GM12865 (cell line): Measurements from ENCODE around the gene DAZAP1.

Experiments used
- DNase-seq: peaks from one replicate; pipeline ENCODE4 v3.0.0; 2010; ENCODE audit warnings: low read depth
- H3K4me3 ChIP-seq: 2 replicates; pipeline ENCODE4 v1.5.1; 2011; ENCODE audit warnings: mild to moderate bottlenecking, low read depth, low read length, control low read depth
- TF ChIP-seq, protein P1 (sequence below): IDR thresholded peaks from 2 replicates; pipeline ENCODE4 v1.5.1; 2011; ENCODE audit warnings: low read length, control low read depth, low read depth, inconsistent platforms; ENCODE audit not compliant: insufficient read depth; ENCODE audit errors: missing control alignments

Gene DAZAP1

DNA sequence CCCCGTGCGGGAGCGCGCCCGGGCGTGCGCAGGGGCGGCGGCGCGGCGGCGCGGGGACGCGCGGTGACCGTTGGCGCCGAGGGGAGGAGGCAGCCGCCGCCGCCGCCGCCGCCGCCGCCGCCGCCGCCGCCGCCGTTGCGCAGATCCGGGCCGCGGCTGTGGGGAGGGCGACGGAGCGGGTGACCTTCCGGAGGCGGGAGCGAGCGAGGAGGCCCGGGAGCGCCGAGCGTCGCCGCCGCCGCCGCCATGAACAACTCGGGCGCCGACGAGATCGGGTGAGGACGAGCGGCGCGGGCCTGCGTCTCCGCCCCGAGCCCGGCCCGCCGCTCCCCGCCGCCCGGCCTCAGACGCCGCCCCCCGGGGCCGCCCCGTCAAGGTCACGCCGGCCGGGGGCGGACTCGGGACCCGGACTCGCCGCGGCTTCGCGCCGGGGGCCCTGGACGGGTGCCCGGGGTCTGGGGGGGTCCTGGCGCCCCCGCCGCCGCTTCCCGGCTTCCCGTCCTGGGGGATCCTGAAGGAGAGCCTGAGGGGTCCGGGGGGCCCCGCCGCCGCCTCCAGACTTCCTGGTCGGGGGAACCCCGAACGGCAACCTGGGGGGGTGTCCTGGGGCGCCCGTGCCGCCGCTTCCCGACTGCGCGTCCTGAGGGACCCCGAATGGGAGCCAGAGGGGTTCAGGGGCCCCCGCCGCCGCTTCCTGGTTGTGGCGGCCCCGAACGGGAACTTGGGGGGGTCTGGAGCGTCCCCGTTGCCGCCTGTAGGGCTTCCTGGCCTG, at the start of gene DAZAP1:
Gene DAZAP1, plus strand, starts transcription at position 59 of the 772 bp plus-strand sequence. Its CDS starts 188 bp downstream, at position 247.
- TF ChIP-seq, protein P1, sequence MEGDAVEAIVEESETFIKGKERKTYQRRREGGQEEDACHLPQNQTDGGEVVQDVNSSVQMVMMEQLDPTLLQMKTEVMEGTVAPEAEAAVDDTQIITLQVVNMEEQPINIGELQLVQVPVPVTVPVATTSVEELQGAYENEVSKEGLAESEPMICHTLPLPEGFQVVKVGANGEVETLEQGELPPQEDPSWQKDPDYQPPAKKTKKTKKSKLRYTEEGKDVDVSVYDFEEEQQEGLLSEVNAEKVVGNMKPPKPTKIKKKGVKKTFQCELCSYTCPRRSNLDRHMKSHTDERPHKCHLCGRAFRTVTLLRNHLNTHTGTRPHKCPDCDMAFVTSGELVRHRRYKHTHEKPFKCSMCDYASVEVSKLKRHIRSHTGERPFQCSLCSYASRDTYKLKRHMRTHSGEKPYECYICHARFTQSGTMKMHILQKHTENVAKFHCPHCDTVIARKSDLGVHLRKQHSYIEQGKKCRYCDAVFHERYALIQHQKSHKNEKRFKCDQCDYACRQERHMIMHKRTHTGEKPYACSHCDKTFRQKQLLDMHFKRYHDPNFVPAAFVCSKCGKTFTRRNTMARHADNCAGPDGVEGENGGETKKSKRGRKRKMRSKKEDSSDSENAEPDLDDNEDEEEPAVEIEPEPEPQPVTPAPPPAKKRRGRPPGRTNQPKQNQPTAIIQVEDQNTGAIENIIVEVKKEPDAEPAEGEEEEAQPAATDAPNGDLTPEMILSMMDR, result no peak
- peak within 1 kb of the TSS; percentile 95 for H3K4me3 ChIP-seq
- DNase-seq, result no peak

DNA sequence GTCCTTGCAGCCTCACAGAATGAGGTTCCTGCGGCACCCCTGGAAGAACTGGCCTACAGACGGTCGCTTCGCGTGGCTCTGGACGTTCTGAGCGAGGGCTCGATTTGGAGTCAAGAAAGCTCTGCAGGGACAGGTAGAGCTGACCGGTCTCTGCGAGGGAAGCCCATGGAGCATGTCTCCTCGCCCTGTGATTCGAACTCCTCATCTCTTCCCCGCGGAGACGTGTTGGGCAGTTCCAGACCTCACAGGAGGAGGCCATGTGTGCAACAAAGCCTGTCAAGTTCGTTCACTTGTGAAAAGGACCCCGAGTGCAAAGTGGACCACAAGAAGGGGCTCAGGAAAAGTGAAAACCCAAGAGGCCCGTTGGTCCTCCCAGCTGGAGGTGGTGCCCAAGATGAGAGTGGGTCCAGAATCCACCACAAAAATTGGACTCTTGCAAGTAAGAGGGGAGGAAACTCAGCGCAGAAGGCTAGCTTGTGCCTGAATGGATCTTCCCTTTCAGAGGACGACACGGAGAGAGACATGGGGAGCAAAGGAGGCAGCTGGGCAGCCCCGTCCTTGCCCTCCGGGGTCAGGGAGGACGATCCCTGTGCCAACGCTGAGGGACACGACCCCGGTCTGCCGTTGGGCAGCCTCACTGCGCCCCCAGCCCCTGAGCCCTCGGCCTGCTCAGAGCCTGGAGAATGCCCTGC, 47.1 kb upstream of the DAZAP1 start:
- TF ChIP-seq, protein P1, result no peak
- no peak overlapping the region for H3K4me3 ChIP-seq
- DNase-seq, result no peak

DNA sequence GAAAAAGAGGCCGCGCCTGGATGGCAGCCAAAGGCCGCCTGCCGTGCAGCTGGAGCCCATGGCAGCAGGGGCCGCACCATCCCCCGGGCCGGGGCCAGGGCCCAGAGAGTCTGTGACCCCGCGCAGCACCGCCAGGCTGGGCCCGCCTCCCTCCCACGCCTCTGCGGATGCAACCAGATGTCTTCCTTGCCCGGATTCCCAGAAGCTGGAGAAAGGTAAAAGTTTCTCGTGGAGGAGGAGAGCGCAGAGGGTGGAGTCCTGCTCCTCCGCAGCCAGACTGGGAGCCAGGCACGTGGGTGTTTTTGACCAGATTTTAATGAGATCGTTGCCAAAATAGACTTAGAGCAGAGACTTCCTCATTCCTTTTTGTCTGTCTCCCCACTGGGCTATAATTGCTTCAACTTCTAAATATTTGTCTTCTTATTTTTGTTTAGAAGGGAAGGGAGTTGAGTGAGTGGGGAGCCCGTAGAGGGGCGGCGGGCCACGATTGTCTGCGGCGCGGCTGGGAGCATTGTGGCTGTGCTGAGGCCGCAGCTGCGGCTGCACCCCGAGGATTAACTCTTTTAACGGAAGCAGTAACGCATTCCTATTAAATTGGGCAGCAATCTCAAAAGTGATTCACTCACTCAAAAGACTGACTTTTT, 46.4 kb upstream of the DAZAP1 start:
- no peak overlapping the region for H3K4me3 ChIP-seq
- no peak for DNase-seq
- TF ChIP-seq, protein P1, result no peak

DNA sequence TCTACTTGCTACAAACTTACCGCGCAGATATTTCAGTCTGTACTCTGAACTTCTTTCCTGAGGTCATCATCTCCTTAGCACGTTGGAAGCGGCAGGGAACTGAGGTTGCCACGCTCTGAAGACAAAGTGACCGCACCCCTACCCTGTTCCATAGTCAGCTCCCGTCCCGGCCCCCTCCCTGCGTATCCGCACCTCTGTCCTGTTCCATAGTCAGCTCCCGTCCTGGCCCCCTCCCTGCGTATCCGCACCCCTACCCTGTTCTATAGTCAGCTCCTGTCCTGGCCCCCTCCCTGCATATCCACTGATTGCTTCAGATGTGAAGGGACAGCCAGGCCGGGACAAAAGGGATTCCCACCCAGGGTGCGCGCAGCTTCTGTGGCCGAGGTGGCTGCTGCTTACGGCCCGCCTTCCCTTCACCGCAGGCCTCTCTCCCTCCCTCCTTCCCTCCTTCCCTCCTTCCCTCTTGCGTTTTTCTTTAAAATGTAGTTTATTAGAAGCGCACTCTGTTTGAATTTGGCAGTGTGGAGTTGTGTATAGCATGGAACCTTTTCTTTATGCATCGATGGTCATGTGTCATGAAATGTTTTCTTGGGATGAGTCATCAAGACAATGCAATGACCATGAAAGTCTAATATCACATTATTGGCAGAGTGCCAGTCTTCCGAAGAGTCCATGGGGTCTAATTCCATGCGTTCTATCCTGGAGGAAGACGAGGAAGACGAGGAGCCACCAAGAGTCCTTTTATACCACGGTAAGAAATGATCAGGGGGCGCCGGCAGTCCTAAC, 45.6 kb upstream of the DAZAP1 start:
- TF ChIP-seq, protein P1, result no peak
- H3K4me3 ChIP-seq, result no peak overlapping the region
- DNase-seq, result no peak

DNA sequence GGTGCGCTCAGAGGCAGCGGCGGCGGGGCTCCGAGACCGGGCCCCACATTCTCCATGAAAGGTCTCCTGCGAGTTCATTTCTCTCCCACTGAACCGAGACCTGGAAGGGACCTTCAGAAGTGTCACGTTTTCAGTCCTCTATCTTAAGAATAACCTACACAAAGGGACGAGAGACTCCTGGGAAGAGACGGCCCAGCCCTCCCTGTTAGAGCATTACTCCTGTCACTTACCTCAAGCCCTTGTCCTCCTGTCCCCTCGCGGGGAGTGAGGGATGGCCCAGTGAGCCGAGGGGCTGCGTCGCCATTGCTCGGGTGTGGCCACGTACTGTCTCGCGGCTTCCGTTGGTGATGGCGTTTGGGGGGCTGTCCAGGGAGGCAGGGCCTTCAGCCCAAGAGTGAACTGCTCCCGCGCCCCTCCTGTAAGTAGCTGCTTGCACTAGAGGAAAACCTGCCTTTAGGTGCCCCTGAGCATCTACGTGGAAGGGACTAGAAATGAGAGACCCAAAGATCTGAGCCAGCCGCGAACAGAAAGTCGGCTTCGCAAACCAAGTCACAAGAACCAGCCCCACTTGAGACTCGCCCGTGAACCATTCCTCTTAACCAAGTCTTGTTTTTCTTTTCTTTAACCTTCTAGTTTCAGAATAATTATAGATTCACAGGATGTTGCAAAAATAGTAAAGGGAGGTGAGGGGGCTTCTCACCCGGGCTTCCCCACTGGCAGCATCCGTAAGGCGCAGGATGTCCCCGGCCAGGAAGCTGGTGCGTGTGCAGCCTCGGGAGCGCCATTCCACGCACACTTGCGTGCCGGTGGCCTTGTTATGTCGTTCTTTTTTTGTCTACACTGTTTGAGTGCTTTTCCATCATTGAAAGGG, 44.8 kb upstream of the DAZAP1 start:
- no peak overlapping the region for H3K4me3 ChIP-seq
- no peak for DNase-seq
- TF ChIP-seq, protein P1, result no peak

DNA sequence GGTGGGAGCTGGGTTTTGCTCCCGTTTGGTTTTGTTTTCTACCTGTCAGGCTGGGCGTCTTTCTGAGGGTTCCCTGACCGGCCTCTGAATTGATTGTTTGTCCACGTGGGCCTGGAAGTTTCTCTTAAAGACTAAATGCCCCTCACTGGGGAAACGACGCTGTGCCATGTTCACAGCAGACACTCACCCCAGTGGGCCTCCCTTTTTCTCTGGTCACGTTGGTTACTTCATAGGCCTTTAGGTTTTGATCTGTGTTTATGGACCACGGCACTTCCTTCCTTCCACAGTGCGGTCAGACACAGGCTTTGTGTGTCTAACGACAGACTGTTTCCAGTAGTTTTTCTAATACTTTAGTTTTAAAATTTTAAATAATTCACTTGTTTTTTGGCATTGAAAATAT, 43.8 kb upstream of the DAZAP1 start:
- DNase-seq, result no peak
- TF ChIP-seq, protein P1, result no peak

More for the DNA sequence above, 43.8 kb upstream of the DAZAP1 start:
- H3K4me3 ChIP-seq, result no peak overlapping the region
